Measurements from ENCODE around the gene EZH1. TPM values are rescaled to one million over a fixed set of nuclear protein-coding genes. Genes with fewer than 3 reads are reported as not detected.
"Not testable (repeated sequence)": the region's sequence is repeated elsewhere in the genome, so short reads cannot be mapped to it uniquely, and the experiment has no call there.

EZH1 gene
- total and polyA plus RNA-seq, 5 experiments from 2014 or later: 30.6 to 197 (median 44.6) TPM

DNA sequence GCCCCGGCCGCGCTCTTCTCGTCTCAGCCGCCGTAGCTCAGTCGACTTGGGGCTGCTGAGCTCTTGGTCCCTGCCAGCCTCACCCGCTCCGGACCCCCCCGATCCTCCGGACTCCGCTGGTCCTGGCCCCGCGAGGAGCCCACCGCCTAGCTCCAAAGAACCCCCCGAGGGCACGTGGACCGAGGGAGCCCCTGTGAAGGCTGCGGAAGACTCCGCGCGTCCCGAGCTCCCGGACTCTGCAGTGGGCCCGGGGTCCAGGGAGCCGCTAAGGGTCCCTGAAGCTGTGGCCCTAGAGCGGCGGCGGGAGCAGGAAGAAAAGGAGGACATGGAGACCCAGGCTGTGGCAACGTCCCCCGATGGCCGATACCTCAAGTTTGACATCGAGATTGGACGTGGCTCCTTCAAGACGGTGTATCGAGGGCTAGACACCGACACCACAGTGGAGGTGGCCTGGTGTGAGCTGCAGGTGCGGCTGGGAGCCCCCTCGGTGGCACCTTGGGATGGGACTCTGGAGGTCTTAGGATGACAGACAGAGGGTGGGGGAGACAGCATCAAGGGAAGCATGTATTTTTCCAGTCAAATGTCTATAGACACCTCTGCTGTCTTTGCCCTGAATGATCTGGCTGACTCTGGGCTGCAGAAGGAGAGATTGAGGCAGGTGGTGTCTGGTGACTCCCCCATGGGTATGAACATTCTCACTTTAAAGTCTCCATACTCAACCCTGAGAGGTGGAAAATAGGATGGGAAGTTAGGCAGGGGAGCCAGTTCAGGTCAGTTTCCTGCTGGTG is 36.2 kb upstream of the EZH1 start:
- Mint-ChIP-seq H3K27me3 (peaks cover 27 to 53% (median 42%) of the 10 kb centered on the region in 5 donors), H3K27ac (peak overlapping the region in 2 of 10 donors; percentile 24 to 57), H3K4me1 (peaks cover 27 to 56% (median 37%) of the 10 kb centered on the region in 4 donors), H3K36me3 (peaks cover 0 to 36% (median 23%) of the 10 kb centered on the region in 3 donors), H3K4me3 (peak overlapping the region in 9 of 10 donors; percentile 7 to 71 (median 46)), H3K9me3 (no peaks in the 10 kb centered on the region)
- DNase-seq (no peak), ATAC-seq (peak in 1 of 2 donors; percentile 32)
- POLR2A ChIA-PET: interaction anchor here (0.5 to 1.2 kb wide), 6 partner anchors 8 to 580 kb away, joined by 3 to 5 read pairs (median 3); partner anchors contain the start of genes CNTD1, COA3 and VPS25

DNA sequence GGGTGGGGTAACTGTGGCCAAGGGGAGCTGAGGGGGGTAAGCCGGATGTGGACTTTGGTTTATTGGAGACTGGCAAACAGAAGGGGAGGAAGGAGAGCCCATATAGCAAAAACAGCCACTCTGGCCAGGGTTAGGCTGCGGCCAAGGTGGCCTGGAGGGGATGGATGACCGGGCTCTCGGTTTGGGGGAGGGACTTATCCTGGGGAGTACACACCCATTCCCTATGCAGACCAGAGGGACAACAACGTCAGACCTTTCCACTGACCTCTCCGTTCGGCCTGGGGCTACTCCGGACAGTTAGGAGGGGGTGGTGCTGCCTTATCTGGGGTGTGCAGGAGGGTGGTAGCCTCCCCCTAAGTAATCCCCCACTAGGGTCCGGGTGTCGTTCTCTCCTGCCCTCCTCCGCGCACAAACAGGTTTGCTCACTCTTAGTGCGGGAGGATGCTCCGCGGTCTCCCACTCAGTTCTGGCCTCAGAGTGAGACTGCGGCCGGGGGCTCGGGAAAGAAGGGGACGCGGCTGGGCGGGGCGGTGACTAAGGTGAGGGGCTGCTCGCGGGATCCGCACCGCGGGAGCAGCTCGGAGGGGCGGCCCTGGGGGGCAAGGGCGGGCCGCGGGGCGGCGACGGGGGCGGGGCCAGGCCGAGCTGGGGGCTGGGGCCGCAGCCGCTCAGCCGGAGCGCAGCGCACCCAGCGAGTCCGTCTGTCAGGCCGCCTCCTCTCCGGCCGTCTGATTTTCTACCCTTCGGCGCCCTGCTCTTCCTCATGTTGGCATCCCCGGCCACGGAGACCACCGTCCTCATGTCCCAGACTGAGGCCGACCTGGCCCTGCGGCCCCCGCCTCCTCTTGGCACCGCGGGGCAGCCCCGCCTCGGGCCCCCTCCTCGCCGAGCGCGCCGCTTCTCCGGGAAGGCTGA is 35.4 kb upstream of the EZH1 start, which contains the start of gene WNK4:
Gene WNK4, plus strand, starts transcription at position 675 of the 915 bp plus-strand sequence. Its CDS starts 89 bp downstream, at position 764.
- ATAC-seq (peak; percentile 46 to 56), DNase-seq (peak in 1 of 10 donors; percentile 13)
- Mint-ChIP-seq H3K4me3 (peak within 1 kb of the TSS; percentile 6 to 71 (median 44)), H3K27ac (peak within 1 kb of the TSS in 2 of 10 donors; percentile 24 to 57), H3K4me1 (peaks cover 22 to 48% (median 32%) of the 10 kb centered on the region in 4 donors), H3K36me3 (peaks cover 0 to 45% (median 22%) of the 10 kb centered on the region in 3 donors), H3K27me3 (peaks cover 21 to 45% (median 35%) of the 10 kb centered on the region in 5 donors), H3K9me3 (no peaks in the 10 kb centered on the region)
- POLR2A ChIA-PET: interaction anchor here (0.5 to 1.0 kb wide), 5 partner anchors 44 to 1597 kb away, joined by 3 read pairs; partner anchors contain the start of gene BECN1

DNA sequence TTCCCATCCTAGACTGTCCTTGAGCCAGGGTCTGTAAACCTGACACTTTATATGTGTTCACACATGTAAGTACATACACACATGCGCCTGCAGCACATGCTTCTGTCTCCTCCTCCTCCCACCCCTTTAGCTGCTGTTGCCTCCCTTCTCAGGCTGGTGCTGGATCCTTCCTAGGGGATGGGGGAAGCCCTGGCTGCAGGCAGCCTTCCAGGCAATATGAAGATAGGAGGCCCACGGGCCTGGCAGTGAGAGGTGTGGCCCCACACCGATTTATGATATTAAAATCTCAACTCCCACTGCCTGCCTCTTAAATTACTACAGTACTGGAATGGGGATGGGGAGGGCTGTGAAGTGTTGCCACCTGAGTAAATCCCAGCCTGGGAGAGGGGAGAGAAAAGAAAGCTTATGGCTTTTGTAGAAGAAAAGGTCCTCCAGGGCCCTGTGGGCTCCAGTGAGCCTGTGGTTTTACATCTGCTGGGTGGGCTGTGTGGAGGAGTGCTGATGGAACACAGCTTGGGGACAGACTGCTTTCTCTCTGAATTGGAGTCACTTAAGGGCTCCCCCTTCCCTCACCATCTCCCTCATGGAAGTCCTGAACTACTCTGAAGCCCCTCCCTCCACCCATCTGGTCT is 34.6 kb upstream of the EZH1 start:
- no peak for DNase-seq
- ATAC-seq: no peak
- Mint-ChIP-seq H3K9me3 (no peaks in the 10 kb centered on the region), H3K4me1 (peaks cover 18 to 41% (median 26%) of the 10 kb centered on the region in 4 donors), H3K27ac (no peak overlapping the region), H3K27me3 (peaks cover 16 to 37% (median 29%) of the 10 kb centered on the region in 5 donors), H3K4me3 (peak overlapping the region in 7 of 10 donors; percentile 20 to 66 (median 42)), H3K36me3 (peaks cover 0 to 49% (median 22%) of the 10 kb centered on the region in 3 donors)
- POLR2A ChIA-PET: interaction anchor here (0.6 to 0.7 kb wide), 2 partner anchors 45 to 1598 kb away, joined by 3 read pairs; partner anchors contain the start of gene BECN1

DNA sequence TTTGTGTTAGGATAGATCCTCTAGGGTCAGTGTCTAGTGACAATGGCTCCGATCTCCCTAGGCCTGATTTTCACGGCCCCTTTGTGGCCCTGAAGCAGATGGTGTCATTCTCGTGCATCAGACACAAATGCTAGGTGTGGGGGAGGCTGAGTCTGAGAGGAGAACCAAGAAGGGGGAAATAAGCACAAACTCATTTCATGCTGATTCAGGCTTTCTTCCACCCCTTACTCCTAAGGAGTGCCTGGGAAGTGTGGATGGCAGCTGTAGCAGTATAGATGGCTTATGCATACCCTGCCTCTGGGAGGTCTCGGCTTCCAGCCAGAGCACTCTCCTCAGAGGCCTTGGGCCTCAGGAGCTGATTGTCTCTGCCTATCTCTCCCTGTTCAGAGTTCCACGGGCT is 33.7 kb upstream of the EZH1 start:
- peaks cover 21 to 43% (median 28%) of the 10 kb centered on the region in 4 donors for H3K4me1 Mint-ChIP-seq
- no peaks in the 10 kb centered on the region for H3K9me3 Mint-ChIP-seq
- H3K27me3 Mint-ChIP-seq: peaks cover 12 to 29% (median 22%) of the 10 kb centered on the region in 5 donors
- DNase-seq (no peak), ATAC-seq (no peak)
- H3K4me3 Mint-ChIP-seq: no peak overlapping the region
- H3K36me3 Mint-ChIP-seq: peaks cover 3 to 49% (median 22%) of the 10 kb centered on the region in 3 donors
- POLR2A ChIA-PET: interaction anchor here (0.7 kb wide), 1 partner anchor 213 kb away, joined by 3 read pairs; no protein-coding TSS in a partner anchor
- H3K27ac Mint-ChIP-seq: no peak overlapping the region

DNA sequence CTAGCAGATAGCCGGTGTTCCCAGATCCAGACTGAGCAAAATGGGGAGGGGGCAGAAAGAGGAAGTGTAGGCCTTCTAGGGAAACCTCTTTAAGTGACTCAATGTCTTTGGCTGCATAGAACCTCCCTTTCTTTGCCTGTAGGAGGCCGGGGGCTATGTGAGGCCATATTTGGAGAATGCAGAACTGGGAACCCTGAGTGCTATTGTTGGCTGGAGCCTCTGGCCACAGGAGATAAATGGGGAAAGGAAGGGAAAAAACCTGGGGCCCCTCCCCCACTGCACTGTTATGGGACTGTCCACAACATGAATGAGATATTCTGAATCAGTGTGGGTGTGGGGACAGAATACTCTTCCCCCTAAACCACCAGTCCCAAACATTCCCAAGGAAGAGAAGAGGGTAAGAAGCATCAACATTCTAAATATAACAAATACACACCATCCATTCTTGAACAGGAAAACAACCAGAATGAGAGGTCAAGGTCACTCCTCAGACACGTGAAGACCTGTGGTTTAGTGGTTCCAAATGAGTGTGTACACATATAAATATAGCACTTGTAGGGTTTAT is 30.8 kb upstream of the EZH1 start:
- H3K4me1 Mint-ChIP-seq: peaks cover 21 to 35% (median 29%) of the 10 kb centered on the region in 4 donors
- no peak for ATAC-seq
- H3K27me3 Mint-ChIP-seq: peaks cover 0 to 8% (median 0%) of the 10 kb centered on the region in 5 donors
- peak overlapping the region in 4 of 10 donors; percentile 20 to 63 (median 42) for H3K27ac Mint-ChIP-seq
- POLR2A ChIA-PET: interaction anchor here (0.6 kb wide), 1 partner anchor 182 kb away, joined by 4 read pairs; no protein-coding TSS in a partner anchor
- peak overlapping the region in 3 of 10 donors; percentile 7 to 66 (median 22) for H3K4me3 Mint-ChIP-seq
- DNase-seq: no peak
- no peaks in the 10 kb centered on the region for H3K9me3 Mint-ChIP-seq
- peaks cover 4 to 49% (median 22%) of the 10 kb centered on the region in 3 donors for H3K36me3 Mint-ChIP-seq

DNA sequence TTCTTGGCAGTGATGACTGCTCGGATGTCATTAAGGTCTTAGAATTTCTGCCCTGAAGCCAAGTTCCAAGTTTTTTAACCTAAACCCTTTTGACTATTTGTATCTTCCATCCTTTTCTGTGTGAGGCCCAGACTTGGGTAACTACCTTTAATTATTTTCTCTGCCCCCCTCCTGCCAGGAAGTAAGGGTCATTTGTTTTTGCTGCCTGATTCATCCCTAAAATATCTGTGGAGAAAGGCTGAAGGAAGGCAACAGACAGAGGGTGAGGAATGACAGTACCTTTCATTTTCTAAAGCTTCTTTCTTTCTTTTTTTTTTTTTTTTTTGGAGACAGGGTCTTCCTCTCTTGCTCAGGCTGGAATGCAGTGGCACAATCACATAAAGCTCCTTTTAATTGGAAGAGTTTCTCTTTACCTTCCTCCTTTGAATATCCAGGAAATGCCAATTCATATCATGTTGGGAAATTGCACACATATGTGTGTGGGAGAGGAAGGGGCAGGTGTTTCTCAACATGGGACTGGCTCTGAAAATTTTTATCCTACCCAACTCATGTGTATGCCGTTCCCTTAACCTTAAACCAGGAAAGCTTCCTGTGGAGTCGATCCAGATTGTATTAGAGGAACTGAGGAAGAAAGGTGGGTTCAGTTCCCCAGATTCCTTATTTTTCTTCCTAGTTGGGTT is 29.4 kb upstream of the EZH1 start:
- Mint-ChIP-seq H3K36me3 (peaks cover 4 to 41% (median 16%) of the 10 kb centered on the region in 3 donors), H3K27me3 (peaks cover 0 to 2% (median 0%) of the 10 kb centered on the region in 5 donors), H3K4me3 (peak overlapping the region; percentile 97 to 100 (median 99)), H3K9me3 (no peaks in the 10 kb centered on the region), H3K27ac (peak overlapping the region; percentile 97 to 100 (median 99)), H3K4me1 (peaks cover 19 to 25% (median 23%) of the 10 kb centered on the region in 4 donors)
- POLR2A ChIA-PET: interaction anchor here (0.6 to 2.5 kb wide), 20 partner anchors 8 to 624 kb away, joined by 3 to 13 read pairs (median 6); partner anchors contain the start of genes BECN1, CNTD1, COA3 and EZH1
- ATAC-seq: no peak
- no peak for DNase-seq

DNA sequence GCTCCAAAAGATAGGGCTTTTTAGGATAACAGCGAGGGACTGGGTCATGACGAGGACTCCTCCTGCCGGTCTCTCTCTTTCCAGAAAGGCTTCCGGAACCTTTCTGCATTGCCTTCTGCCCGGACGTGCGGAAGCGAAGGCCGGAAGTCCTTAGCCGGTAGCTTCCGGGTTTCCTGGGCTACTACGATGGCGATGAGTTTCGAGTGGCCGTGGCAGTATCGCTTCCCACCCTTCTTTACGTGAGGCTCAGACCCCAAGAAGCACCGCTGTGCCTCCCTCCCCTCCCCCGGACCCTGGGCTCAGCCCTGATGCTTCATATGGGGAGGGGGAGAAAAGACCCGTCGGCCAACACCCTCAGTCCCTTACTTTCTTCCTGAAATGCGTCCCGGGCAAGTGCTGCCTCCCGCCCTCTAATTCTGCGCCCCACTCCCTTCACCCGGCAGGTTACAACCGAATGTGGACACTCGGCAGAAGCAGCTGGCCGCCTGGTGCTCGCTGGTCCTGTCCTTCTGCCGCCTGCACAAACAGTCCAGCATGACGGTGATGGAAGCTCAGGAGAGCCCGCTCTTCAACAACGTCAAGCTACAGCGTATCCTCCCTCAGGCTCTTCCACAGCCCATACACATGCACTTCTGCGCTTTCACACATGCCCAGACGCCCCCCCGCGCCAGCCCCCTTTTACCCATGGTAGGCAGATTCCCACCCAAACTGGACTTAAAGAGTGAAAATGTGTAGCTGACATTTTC is 28.6 kb upstream of the EZH1 start, which contains the start of gene VPS25:
Gene VPS25, plus strand, starts transcription at position 160 of the 746 bp plus-strand sequence. Its CDS starts 27 bp downstream, at position 187.
- Mint-ChIP-seq H3K27ac (peak within 1 kb of the TSS; percentile 97 to 100 (median 99)), H3K9me3 (no peaks in the 10 kb centered on the region), H3K27me3 (peaks cover 0 to 4% (median 2%) of the 10 kb centered on the region in 5 donors), H3K4me3 (peak within 1 kb of the TSS; percentile 97 to 100 (median 99)), H3K36me3 (peaks cover 4 to 35% (median 8%) of the 10 kb centered on the region in 3 donors), H3K4me1 (peaks cover 18 to 24% (median 23%) of the 10 kb centered on the region in 4 donors)
- DNase-seq (peak; percentile 56 to 87 (median 72)), ATAC-seq (peak; percentile 97 to 98)
- POLR2A ChIA-PET: interaction anchor here (0.5 to 2.5 kb wide), 23 partner anchors 9 to 1412 kb away, joined by 3 to 13 read pairs (median 5); partner anchors contain the start of genes BECN1, CNTD1, COA3 and EZH1

DNA sequence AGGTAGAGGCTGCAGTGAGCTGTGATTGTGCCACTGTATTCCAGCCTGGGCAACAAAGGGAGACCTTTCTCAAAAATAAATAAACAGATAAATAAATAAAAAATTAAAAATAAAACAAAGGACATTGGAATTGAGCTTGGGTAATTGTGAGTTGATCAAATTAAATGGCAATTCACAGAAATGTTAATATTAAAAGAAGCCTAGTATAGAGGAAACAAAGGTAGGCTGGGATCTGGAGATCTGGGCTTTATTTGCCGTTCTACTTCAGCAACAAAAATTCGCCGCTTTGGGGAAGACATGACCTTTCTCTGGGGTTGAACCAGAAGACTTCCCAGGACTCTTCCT is 28.1 kb upstream of the EZH1 start:
- peak in 1 of 2 donors; percentile 15 for ATAC-seq

DNA sequence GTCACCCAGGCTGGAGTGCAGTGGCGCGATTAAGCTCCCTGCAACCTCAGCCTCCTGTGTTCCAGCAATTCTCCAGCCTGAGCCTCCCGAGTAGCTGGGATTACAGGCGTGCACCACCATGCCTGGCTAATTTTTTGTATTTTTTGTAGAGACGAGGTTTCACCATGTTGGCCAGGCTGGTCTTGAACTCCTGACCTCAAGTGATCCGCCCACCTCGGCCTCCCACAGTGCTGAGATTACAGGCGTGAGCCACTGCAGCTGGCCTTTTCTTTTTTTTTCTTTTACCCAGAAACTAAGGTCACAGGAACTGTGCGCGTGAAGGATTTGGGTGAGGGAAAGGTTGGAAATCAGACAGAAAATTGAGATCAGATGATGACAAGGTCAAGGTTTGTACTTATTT is 25.1 kb upstream of the EZH1 start:
- H3K27ac Mint-ChIP-seq, DNase-seq, H3K36me3 Mint-ChIP-seq, H3K4me3 Mint-ChIP-seq, ATAC-seq, H3K9me3 Mint-ChIP-seq: not testable (repeated sequence)
- POLR2A ChIA-PET: interaction anchor here (1.1 kb wide), 1 partner anchor 54 kb away, joined by 4 read pairs; the partner anchor contains the start of gene BECN1
- Mint-ChIP-seq H3K27me3 (peaks cover 10 to 30% (median 18%) of the 10 kb centered on the region in 5 donors), H3K4me1 (peaks cover 16 to 23% (median 20%) of the 10 kb centered on the region in 4 donors)

More for the DNA sequence above, 28.1 kb upstream of the EZH1 start:
- H3K27ac Mint-ChIP-seq: peak overlapping the region; percentile 97 to 100 (median 99)
- peaks cover 18 to 24% (median 22%) of the 10 kb centered on the region in 4 donors for H3K4me1 Mint-ChIP-seq
- no peak for DNase-seq
- H3K27me3 Mint-ChIP-seq: peaks cover 0 to 9% (median 4%) of the 10 kb centered on the region in 5 donors
- POLR2A ChIA-PET: interaction anchor here (1.2 to 2.5 kb wide), 15 partner anchors 9 to 562 kb away, joined by 3 to 13 read pairs (median 5); partner anchors contain the start of genes BECN1, CNTD1, COA3 and EZH1
- peaks cover 4 to 30% (median 6%) of the 10 kb centered on the region in 3 donors for H3K36me3 Mint-ChIP-seq
- no peaks in the 10 kb centered on the region for H3K9me3 Mint-ChIP-seq
- H3K4me3 Mint-ChIP-seq: peak overlapping the region; percentile 97 to 100 (median 99)

DNA sequence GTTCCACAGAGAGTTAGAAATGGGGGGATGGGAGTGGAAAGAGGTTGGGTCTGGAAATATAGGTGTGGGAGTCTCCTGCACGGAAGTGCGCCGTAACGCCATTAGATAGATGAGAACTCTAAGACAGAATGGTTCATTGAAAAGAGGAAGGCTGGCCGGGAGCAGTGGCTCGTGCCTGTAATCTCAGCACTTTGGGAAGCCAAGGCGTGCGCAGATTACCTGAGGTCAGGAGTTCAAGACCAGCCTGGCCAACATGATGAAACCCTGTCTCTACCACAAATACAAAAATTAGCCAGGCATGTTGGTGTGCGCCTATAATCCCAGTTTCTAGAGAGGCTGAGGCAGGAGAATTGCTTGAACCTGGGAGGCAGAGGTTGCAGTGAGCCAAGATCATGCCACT is 23.2 kb upstream of the EZH1 start:
- peaks cover 7 to 11% (median 8%) of the 10 kb centered on the region in 4 donors for H3K4me1 Mint-ChIP-seq
- peaks cover 18 to 49% (median 27%) of the 10 kb centered on the region in 5 donors for H3K27me3 Mint-ChIP-seq
- ATAC-seq, H3K9me3 Mint-ChIP-seq, H3K36me3 Mint-ChIP-seq, H3K27ac Mint-ChIP-seq, DNase-seq, POLR2A ChIA-PET: not testable (repeated sequence)
- peak overlapping the region in 1 of 10 donors; percentile 24 for H3K4me3 Mint-ChIP-seq

All from naive thymus-derived CD8-positive, alpha-beta T cell (primary cell).